HG02884 (cell line): Measurements from ENCODE around the gene SERPINA1.
"Not testable (repeated sequence)": the region's sequence is repeated elsewhere in the genome, so short reads cannot be mapped to it uniquely, and the experiment has no call there.

Experiments
- ATAC-seq: cut with Tn5 transposase; IDR thresholded peaks from one replicate; pipeline ENCODE4 v1.9.1; 2021; ENCODE audit warnings: mild to moderate bottlenecking, moderate library complexity; ENCODE audit not compliant: unreplicated experiment

The SERPINA1 gene

GRCh38 chr14:94372021-94372605 is 16.3 kb downstream of the SERPINA1 start:
- no peak for ATAC-seq

- ATAC-seq = no peak
Observed at GRCh38 chr14:94370524-94370910, 17.9 kb downstream of the SERPINA1 start.

GRCh38 chr14:94369766-94370523 is 18.5 kb downstream of the SERPINA1 start:
- ATAC-seq = not testable (repeated sequence)

- no peak for ATAC-seq
Observed at GRCh38 chr14:94368956-94369355, 19.4 kb downstream of the SERPINA1 start.

GRCh38 chr14:94368243-94368590 is 20.2 kb downstream of the SERPINA1 start:
- ATAC-seq = no peak

GRCh38 chr14:94367347-94368242 is 20.8 kb downstream of the SERPINA1 start:
- ATAC-seq = no peak

- no peak for ATAC-seq
Observed at GRCh38 chr14:94366146-94366915, 22.1 kb downstream of the SERPINA1 start, which contains the start of gene SERPINA2. Gene SERPINA2 (minus strand): TSS chr14:94366698.

- ATAC-seq = no peak
Observed at GRCh38 chr14:94365624-94366023, 22.8 kb downstream of the SERPINA1 start.

- no peak for ATAC-seq
Observed at GRCh38 chr14:94364964-94365363, 23.4 kb downstream of the SERPINA1 start.

- no peak for ATAC-seq
Observed at GRCh38 chr14:94364037-94364436, 24.4 kb downstream of the SERPINA1 start.

GRCh38 chr14:94363151-94363624 is 25.2 kb downstream of the SERPINA1 start:
- ATAC-seq = no peak

GRCh38 chr14:94362614-94363133 is 25.7 kb downstream of the SERPINA1 start:
- no peak for ATAC-seq

GRCh38 chr14:94361682-94362081 is 26.7 kb downstream of the SERPINA1 start:
- no peak for ATAC-seq

GRCh38 chr14:94360945-94361565 is 27.3 kb downstream of the SERPINA1 start:
- no peak for ATAC-seq

GRCh38 chr14:94357166-94357565 is 31.2 kb downstream of the SERPINA1 start:
- ATAC-seq = no peak

GRCh38 chr14:94356379-94357056 is 31.9 kb downstream of the SERPINA1 start:
- ATAC-seq = no peak

GRCh38 chr14:94355191-94355794 is 33.1 kb downstream of the SERPINA1 start:
- ATAC-seq = no peak

- ATAC-seq = no peak
Observed at GRCh38 chr14:94354638-94355185, 33.7 kb downstream of the SERPINA1 start.

GRCh38 chr14:94354190-94354589 is 34.2 kb downstream of the SERPINA1 start:
- not testable (repeated sequence) for ATAC-seq
